ENCODE measurements around the gene BOLA1.
"Not testable (repeated sequence)": the region's sequence is repeated elsewhere in the genome, so short reads cannot be mapped to it uniquely, and the experiment has no call there.

The BOLA1 gene, protein sequence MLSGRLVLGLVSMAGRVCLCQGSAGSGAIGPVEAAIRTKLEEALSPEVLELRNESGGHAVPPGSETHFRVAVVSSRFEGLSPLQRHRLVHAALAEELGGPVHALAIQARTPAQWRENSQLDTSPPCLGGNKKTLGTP

DNA sequence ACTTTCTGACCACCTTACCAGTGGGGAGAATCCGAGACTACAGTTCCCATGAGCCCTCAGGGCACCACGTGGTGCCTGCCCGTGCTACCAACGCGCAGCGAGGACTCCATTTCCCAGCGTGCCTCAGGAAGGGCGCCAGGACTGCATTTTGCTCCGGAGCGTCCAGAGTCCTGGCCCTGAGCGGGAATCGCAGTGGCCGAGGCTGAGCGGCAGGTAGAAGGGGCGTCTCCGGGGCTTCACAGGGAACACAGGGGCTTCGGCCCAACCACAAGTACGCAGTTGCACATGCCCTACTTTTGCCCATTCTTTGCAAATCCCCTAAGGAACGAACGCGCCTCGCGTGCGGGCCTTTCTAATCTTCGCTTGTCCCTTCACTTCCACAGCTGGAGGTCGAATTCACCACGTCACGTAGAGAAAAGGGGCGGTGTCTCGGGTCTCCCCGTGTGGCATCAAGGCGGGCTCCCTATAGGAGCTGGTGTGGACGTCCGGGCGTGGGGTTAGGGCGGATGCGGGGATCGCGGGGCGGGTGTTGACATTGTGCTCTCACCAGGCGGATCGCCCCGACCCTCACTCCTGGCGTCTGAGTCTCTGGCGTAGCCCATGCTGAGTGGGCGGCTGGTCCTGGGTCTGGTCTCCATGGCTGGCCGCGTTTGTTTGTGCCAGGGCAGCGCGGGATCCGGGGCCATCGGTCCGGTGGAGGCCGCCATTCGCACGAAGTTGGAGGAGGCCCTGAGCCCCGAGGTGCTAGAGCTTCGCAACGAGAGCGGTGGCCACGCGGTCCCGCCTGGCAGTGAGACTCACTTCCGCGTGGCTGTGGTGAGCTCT, at the start of gene BOLA1:
Gene BOLA1 (plus strand): TSS at position 109 of the 825 bp plus-strand sequence. CDS start 492 bp downstream, at position 601.
- peak within 1 kb of the TSS; percentile 97 for H3K27ac Mint-ChIP-seq
- H3K4me3 Mint-ChIP-seq = peak within 1 kb of the TSS; percentile 90
- H3K9me3 Mint-ChIP-seq = no peaks in the 10 kb centered on the region
- peaks cover 27% of the 10 kb centered on the region for H3K36me3 Mint-ChIP-seq (ENCODE audit: low read depth)
- DNase-seq = peak; percentile 86
- H3K4me1 Mint-ChIP-seq (ENCODE audit: low read depth) = peaks cover 23% of the 10 kb centered on the region
- H3K27me3 Mint-ChIP-seq = no peaks in the 10 kb centered on the region

DNA sequence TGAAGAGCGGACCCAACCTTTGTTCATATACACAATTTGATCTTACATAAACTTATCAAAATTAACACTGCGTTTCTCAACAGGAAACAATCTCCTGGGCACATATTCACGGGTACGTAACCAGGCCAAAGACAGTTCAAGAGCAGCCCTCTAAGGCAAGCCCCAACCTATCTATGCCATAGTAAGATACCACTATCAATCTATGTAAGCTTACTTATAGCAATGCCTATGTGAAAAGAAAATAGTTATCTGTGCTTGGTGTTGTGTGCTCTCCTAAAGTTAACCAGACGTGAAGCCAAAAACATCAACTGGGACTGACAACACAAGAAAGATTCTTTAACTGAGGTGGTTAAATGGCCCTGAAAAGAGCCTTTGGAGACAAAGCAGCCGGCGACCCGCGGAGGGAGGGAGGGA, 49.4 kb upstream of the BOLA1 start:
- peaks cover 39% of the 10 kb centered on the region for H3K36me3 Mint-ChIP-seq (ENCODE audit: low read depth)
- no peak for DNase-seq
- H3K4me3 Mint-ChIP-seq = peak overlapping the region; percentile 86
- peaks cover 49% of the 10 kb centered on the region for H3K4me1 Mint-ChIP-seq (ENCODE audit: low read depth)
- H3K27ac Mint-ChIP-seq = peak overlapping the region; percentile 93
- no peaks in the 10 kb centered on the region for H3K9me3 Mint-ChIP-seq
- no peaks in the 10 kb centered on the region for H3K27me3 Mint-ChIP-seq

DNA sequence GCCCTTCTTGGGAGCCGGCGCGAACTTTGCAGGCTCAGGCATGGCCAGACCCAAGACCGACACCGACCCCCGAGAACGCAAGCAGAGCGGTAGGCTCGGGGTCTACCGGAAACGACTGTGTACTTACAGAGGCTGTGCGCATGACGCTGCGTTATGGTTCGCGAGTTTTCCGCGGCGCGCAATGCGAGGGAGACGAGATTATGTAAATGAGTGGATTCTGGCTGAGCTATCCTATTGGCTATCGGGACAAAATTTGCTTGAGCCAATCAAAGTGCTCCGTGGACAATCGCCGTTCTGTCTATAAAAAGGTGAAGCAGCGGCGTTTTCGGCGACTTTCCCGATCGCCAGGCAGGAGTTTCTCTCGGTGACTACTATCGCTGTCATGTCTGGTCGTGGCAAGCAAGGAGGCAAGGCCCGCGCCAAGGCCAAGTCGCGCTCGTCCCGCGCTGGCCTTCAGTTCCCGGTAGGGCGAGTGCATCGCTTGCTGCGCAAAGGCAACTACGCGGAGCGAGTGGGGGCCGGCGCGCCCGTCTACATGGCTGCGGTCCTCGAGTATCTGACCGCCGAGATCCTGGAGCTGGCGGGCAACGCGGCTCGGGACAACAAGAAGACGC, 48.5 kb upstream of the BOLA1 start:
- H3K27me3 Mint-ChIP-seq, H3K27ac Mint-ChIP-seq, DNase-seq, H3K9me3 Mint-ChIP-seq, H3K4me3 Mint-ChIP-seq: not testable (repeated sequence)
- H3K36me3 Mint-ChIP-seq (ENCODE audit: low read depth) = peaks cover 30% of the 10 kb centered on the region
- peaks cover 40% of the 10 kb centered on the region for H3K4me1 Mint-ChIP-seq (ENCODE audit: low read depth)

DNA sequence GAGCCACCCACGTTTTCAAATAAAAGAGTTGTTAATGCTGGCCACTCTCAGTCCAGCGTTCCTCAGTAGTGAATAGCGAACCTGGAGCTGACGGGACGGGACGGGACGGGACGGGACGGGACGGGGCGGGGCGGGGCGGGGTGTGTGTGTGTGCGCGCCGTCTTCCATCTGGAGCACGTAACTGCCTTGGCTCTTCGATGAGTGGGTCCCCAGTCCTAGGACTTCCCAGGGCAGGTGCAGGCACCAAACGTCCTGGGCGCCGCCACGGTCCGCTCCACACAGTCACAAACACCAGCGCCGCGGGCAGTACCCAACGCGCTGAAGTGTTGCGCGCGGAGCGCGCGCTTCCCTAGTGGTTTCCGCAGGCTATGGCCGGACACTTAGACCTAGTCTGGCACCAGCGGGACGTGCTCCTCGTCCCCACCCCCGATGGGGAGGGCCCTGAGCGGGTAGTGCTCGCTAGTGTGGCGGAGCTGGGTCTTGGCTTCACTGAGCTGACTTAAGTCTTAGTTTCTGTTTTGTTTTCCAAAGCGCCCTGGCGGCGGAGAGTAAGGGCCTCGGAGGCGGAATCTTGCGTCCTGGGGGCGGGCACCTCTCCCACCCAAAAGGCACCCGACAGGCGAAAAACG, 47.7 kb upstream of the BOLA1 start:
- not testable (repeated sequence) for DNase-seq, H3K27ac Mint-ChIP-seq, H3K4me3 Mint-ChIP-seq, H3K27me3 Mint-ChIP-seq, H3K9me3 Mint-ChIP-seq
- H3K36me3 Mint-ChIP-seq (ENCODE audit: low read depth) = peaks cover 23% of the 10 kb centered on the region
- peaks cover 33% of the 10 kb centered on the region for H3K4me1 Mint-ChIP-seq (ENCODE audit: low read depth)

DNA sequence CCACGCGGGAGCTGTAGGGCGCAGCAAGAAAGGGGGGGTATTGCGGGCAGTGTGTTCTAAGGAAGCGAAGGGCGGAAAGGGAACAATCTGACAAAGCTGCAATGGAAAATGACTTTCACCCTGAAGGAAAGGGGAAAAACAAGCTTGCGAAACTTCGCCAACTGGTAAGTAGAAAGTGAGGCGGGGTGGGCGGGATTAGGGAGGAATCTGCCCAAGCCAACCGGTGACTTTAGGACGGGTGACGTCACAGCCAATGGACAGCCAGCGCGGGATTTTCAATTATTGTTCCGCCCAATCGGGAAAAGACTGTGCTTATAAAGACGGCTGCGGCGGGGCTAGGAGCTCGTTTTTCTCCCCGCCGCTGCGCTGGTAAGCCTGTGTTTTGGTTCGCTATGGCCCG, 47.1 kb upstream of the BOLA1 start:
- Mint-ChIP-seq H3K36me3 (ENCODE audit: low read depth) (peaks cover 18% of the 10 kb centered on the region), H3K4me1 (ENCODE audit: low read depth) (peaks cover 28% of the 10 kb centered on the region)
- DNase-seq, H3K27ac Mint-ChIP-seq, H3K9me3 Mint-ChIP-seq, H3K27me3 Mint-ChIP-seq, H3K4me3 Mint-ChIP-seq: not testable (repeated sequence)

DNA sequence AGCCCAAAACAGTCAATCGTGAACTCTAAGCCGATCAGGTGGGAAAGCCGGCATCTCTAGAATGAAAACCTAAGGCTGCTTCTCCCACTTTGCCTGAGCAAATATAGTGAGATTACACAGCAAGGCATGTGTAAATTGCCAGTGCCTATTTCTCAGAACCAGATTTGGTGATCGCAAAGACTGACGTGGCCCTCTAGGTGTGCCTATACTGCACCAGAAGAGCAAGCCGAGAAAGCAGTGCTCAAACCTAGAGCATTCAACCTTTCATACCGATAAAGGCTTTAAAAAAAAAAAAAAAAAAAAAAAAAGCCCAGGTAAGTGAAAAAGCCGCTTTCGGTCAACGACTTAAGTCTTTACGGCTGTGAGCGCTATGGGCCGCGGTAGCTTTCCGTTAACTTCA, 39.1 kb upstream of the BOLA1 start:
- DNase-seq; H3K27me3 Mint-ChIP-seq; H3K36me3 Mint-ChIP-seq (ENCODE audit: low read depth); H3K9me3 Mint-ChIP-seq; H3K27ac Mint-ChIP-seq; H3K4me1 Mint-ChIP-seq (ENCODE audit: low read depth); H3K4me3 Mint-ChIP-seq: not testable (repeated sequence)

DNA sequence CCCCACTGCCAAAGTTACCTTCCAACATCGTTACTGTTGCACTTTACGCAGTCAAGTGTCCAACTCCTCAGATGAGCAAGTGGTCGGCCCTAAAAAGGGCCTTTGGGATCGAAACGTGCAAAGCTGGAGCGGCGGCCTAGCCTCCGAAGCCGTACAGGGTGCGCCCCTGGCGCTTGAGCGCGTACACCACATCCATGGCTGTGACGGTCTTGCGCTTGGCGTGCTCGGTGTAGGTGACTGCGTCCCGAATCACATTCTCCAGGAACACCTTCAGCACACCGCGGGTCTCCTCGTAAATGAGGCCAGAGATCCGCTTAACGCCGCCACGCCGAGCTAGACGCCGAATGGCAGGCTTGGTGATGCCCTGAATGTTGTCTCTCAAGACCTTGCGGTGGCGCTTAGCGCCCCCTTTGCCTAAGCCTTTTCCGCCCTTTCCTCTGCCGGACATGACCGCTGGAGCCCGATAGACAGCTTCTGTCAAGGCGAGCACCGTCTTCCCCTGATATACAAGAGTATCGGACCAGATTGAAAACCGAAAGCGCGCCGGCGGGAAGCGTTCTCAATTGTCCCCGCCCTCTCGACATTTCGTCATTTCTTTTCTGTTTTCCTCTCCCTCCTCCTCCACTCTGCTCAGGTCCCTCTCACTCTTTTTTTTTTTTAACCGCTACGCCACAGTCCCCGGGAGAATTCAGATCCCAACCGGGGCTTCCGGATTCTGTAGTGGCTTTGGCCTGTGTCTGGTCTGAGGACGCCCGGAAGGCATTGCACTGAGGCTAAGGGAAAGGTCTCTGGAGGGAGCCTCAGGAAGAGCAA, 38.5 kb upstream of the BOLA1 start:
- not testable (repeated sequence) for H3K36me3 Mint-ChIP-seq (ENCODE audit: low read depth); H3K27ac Mint-ChIP-seq; H3K27me3 Mint-ChIP-seq; H3K4me3 Mint-ChIP-seq; H3K9me3 Mint-ChIP-seq; H3K4me1 Mint-ChIP-seq (ENCODE audit: low read depth); DNase-seq

DNA sequence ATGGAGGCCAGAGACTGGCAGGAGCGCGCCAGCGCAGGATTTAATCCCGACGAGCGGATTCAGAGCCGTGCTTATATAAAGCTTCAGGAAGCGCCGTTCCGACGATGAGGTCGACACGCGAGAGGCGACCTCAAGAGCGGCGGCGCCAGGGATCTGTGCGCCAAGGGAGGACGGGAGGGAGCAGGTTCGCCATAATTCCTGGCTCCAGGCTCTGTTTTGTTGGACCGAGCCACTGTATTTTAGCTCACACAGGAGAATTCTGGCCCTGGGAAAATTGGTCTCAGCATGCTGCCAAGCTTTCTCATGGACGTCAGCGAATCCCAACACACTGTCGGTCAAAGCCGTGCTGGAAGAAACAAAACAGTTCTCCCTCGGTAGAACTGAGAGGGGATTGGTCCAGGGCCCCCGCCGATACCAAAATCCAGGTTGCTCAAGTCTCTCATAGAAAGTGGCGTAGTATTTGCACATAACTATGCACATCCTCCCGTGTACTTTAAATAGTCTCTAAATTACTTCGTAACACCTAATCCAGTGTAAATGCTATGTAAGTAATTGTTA, 37.8 kb upstream of the BOLA1 start:
- not testable (repeated sequence) for H3K27me3 Mint-ChIP-seq; H3K36me3 Mint-ChIP-seq (ENCODE audit: low read depth); H3K4me1 Mint-ChIP-seq (ENCODE audit: low read depth); H3K9me3 Mint-ChIP-seq; H3K4me3 Mint-ChIP-seq; H3K27ac Mint-ChIP-seq; DNase-seq

DNA sequence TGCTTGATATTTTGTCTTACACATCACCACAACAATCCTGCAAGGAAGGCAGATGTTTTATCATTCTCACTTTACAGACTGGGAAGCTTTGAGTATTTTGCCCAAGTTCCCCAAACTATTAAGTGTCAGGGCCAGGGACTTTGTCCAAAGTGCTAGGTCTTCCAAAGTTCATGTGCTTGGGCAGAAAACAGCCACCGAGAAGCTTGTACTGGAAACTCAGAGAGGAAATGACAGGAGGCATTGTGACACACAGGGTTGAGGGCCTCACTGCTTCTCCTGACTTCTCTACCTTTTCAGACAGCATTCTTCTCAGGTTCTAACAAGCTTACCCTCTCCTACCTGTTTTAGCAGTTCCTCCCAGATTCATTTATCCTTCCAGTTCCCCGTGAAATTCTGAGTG, 32.5 kb upstream of the BOLA1 start:
- DNase-seq; H3K9me3 Mint-ChIP-seq; H3K27ac Mint-ChIP-seq; H3K4me3 Mint-ChIP-seq; H3K4me1 Mint-ChIP-seq (ENCODE audit: low read depth); H3K36me3 Mint-ChIP-seq (ENCODE audit: low read depth); H3K27me3 Mint-ChIP-seq: not testable (repeated sequence)

DNA sequence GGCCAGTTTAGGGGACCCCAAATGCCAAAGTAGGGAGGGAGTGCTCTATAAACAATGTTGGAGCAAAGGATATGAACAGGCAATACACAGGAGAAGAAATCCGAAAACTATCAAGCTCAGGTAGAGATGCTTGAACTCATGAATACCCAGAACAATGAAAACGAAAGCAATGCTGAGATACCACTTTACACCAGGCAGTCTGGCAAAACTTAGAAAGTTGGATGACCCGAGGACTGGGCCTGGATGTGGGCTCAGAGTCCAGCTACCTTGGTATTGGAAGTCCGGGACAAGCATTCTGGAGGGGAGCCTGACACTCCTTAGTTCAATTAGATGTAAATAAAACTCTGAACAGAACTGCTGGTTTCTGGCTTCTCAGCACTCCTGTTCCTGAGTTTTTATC, 26.3 kb upstream of the BOLA1 start:
- H3K9me3 Mint-ChIP-seq; H3K27ac Mint-ChIP-seq; H3K4me3 Mint-ChIP-seq; H3K4me1 Mint-ChIP-seq (ENCODE audit: low read depth); H3K27me3 Mint-ChIP-seq; DNase-seq; H3K36me3 Mint-ChIP-seq (ENCODE audit: low read depth): not testable (repeated sequence)

DNA sequence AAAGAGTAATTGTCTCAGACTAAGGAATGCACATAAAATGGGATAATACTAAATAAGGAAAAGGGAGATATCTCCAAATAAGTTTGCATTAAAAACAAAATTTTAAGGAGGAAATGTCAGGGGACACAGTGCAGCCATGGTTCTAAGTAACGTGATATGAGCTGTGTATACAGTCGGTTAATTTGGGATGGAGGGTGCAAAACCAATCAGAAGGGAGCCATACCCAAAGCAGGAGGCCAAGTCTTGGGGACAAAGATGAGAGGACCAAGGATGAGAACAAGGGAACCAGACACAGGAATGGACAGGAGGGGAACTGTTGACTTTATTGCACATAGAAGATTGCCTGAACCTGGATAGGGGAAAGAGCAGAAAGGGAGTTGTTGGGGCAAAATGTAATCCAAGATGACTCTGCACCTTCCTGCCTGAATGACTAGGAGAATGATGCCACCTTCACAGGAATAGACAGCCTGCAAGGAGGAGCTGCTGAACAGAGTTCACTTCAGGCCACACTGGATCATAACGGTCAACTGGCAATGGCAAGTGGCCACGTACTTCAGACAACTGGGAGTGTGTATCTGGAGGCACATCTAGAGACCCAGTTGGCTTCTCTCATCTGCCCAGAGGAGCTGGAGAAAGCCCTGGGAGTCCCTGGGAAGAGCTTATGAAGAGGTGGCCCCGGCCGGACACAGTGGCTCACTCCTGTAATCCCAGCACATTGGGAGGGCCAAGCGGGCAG, 22.0 kb upstream of the BOLA1 start:
- Mint-ChIP-seq H3K4me3 (no peak overlapping the region), H3K9me3 (no peaks in the 10 kb centered on the region)

DNA sequence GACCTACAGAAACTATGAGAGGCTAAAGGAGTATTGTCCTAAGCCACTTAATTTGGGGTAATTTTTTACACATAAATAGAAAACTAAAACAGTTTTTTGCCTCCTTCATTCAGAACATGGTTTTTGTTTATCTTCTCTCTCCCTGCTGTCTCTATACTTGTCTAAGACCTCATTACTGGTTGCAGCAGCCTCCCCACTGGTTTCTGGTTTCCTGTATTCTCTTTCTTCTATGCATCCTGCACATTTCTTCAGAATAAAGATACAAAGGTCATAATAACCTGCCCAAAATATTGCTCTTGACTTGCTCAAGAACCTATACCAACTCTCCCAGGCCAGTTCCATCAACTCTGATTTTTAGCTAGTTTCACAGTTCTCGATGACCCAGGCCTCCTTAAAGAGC, 19.8 kb upstream of the BOLA1 start:
- no peaks in the 10 kb centered on the region for H3K36me3 Mint-ChIP-seq (ENCODE audit: low read depth)
- peak overlapping the region; percentile 85 for H3K27ac Mint-ChIP-seq
- peaks cover 33% of the 10 kb centered on the region for H3K4me1 Mint-ChIP-seq (ENCODE audit: low read depth)
- DNase-seq = no peak
- no peaks in the 10 kb centered on the region for H3K27me3 Mint-ChIP-seq
- no peaks in the 10 kb centered on the region for H3K9me3 Mint-ChIP-seq
- peak overlapping the region; percentile 25 for H3K4me3 Mint-ChIP-seq

More for the DNA sequence above, 22.0 kb upstream of the BOLA1 start:
- no peaks in the 10 kb centered on the region for H3K36me3 Mint-ChIP-seq (ENCODE audit: low read depth)
- H3K27ac Mint-ChIP-seq = peak overlapping the region; percentile 2
- DNase-seq = no peak
- H3K4me1 Mint-ChIP-seq (ENCODE audit: low read depth) = peaks cover 32% of the 10 kb centered on the region
- H3K27me3 Mint-ChIP-seq = no peaks in the 10 kb centered on the region

DNA sequence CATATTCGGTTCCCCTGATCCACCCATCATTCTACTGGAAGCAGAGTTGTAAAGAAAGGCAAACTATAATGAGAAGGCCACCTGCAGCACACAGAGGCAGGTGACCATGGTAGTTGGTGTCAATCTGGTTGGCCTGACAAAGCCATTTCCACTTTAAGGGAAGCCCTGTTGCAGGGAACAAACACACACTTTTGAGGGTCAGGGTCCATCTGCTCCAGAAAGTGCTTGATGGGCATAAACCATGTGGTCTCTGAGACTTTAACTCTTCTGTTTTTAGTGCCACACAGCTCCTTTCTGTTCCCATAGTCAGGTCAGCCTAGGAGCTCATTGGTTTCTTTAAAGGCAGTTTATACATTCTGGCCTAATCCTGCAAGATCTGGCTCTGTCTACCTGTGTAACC, 17.5 kb upstream of the BOLA1 start:
- no peaks in the 10 kb centered on the region for H3K36me3 Mint-ChIP-seq (ENCODE audit: low read depth)
- no peak overlapping the region for H3K4me3 Mint-ChIP-seq
- H3K9me3 Mint-ChIP-seq = no peaks in the 10 kb centered on the region
- H3K27ac Mint-ChIP-seq = peak overlapping the region; percentile 56
- peaks cover 33% of the 10 kb centered on the region for H3K4me1 Mint-ChIP-seq (ENCODE audit: low read depth)
- no peak for DNase-seq
- H3K27me3 Mint-ChIP-seq = no peaks in the 10 kb centered on the region

Measured in activated T-cell treated with anti-CD3 and anti-CD28 coated beads, Interleukin-2, amount 50 U/mL, for 24 hours (primary cell).